Retina (tissue), 1 donor: ENCODE measurements around the gene CDRT4.
A peak's percentile ranks its signal among the peaks of the same experiment; 100 is the strongest.

Source experiments
- DNase-seq: peaks from one replicate; pipeline ENCODE4 v3.0.0-alpha.2; 2016

CDRT4 gene

GRCh38 chr17:15431196-15431595, 36.2 kb downstream of the CDRT4 start:
- no peak for DNase-seq

GRCh38 chr17:15424521-15424920, 42.9 kb downstream of the CDRT4 start:
- DNase-seq = no peak

- no peak for DNase-seq
These were observed 44.9 kb downstream of the CDRT4 start for GRCh38 chr17:15422392-15422965.

- no peak for DNase-seq
These were observed 48.6 kb downstream of the CDRT4 start for GRCh38 chr17:15418781-15419180.

- DNase-seq = no peak
These were observed 52.7 kb downstream of the CDRT4 start for GRCh38 chr17:15414532-15415306.

- DNase-seq = no peak
These were observed 54.2 kb downstream of the CDRT4 start for GRCh38 chr17:15413101-15413771.

- DNase-seq = no peak
These were observed 54.8 kb downstream of the CDRT4 start for GRCh38 chr17:15412606-15413005.

- DNase-seq = no peak
These were observed 55.8 kb downstream of the CDRT4 start for GRCh38 chr17:15411384-15412198.

GRCh38 chr17:15409721-15410250, 57.6 kb downstream of the CDRT4 start:
- DNase-seq = peak; percentile 29

GRCh38 chr17:15408803-15409202, 58.6 kb downstream of the CDRT4 start:
- no peak for DNase-seq

GRCh38 chr17:15406081-15406480, 61.3 kb downstream of the CDRT4 start:
- no peak for DNase-seq

- no peak for DNase-seq
These were observed 62.4 kb downstream of the CDRT4 start for GRCh38 chr17:15405058-15405415.

GRCh38 chr17:15404106-15405057, 63.0 kb downstream of the CDRT4 start:
- DNase-seq = no peak

- DNase-seq = no peak
These were observed 64.0 kb downstream of the CDRT4 start for GRCh38 chr17:15403276-15403939.

GRCh38 chr17:15399443-15399842, 68.0 kb downstream of the CDRT4 start:
- no peak for DNase-seq

- DNase-seq = no peak
These were observed 68.6 kb downstream of the CDRT4 start for GRCh38 chr17:15398736-15399331.

GRCh38 chr17:15398291-15398690, 69.1 kb downstream of the CDRT4 start:
- no peak for DNase-seq

- DNase-seq = no peak
These were observed 69.8 kb downstream of the CDRT4 start for GRCh38 chr17:15397620-15398019.

GRCh38 chr17:15395091-15395490, 72.3 kb downstream of the CDRT4 start:
- DNase-seq = no peak

- DNase-seq = no peak
These were observed 74.0 kb downstream of the CDRT4 start for GRCh38 chr17:15393414-15393813.

- no peak for DNase-seq
These were observed 75.1 kb downstream of the CDRT4 start for GRCh38 chr17:15392326-15392741.
